ENCODE measurements around the gene PKP3. TPM values are rescaled to one million over a fixed set of nuclear protein-coding genes. Genes with fewer than 3 reads are reported as not detected.

The PKP3 gene
- polyA plus RNA-seq, 1 donor (not counting 4 experiments of a cell fraction or from before 2014, with no cell fraction given): 125 TPM

DNA sequence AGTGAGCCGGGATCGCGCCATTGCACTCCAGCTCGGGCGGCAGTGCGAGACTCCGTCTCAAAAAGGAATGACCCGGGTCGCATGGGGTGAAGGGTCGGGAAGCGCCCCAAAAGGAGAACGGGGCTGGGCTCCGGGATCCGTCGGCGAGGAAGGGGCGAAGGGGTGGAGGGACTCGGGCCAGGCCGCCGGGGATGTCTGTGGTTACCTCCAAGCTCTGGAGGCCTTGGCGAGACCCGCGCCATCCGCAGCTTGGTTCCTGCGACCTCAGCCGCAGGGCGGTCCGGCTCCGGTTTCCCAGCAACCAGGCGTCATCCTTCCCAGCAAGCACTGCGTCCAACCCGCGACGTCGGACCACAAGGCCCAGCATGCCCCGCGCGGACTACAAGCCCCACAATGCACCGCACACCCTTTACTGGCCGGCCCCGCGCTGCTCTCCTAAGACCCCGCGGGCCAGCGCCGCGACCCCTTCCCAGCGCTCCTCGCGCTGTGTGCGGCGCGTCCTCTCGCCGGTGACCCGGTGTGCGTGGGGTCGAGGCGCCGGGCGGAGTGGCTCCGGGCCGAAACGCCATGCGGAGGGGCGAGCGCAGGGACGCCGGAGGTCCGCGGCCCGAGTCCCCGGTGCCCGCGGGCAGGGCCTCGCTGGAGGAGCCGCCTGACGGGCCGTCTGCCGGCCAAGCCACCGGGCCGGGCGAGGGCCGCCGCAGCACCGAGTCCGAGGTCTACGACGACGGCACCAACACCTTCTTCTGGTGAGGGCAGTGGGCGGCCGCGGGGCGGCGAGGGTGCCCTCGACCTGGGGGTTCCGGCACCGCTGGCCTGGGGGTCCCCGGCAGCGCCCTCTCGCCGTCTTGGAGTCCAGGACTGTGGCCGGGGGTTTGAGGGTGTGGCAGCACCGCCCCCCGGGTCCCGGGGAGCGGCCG lies 56.1 kb downstream of the PKP3 start, which contains the start of gene PTDSS2:
Gene PTDSS2 (plus strand): TSS at position 391 of the 920 bp plus-strand sequence. CDS start 177 bp downstream, at position 568.
- Histone ChIP-seq H3K27me3 (ENCODE audit: control insufficient read depth, extremely low read depth, insufficient read depth, low read length) (no peaks in the 10 kb centered on the region), H3K4me1 (ENCODE audit: control insufficient read depth, extremely low read depth, insufficient read depth, low read length) (peaks cover 24% of the 10 kb centered on the region), H3K79me2 (ENCODE audit: control insufficient read depth, insufficient read depth, low read length) (peaks cover 48% of the 10 kb centered on the region), H3K9me3 (ENCODE audit: control insufficient read depth, low read depth, low read length) (no peaks in the 10 kb centered on the region), H4K20me1 (ENCODE audit: control insufficient read depth, extremely low read depth, insufficient read depth, low read length) (no peaks in the 10 kb centered on the region), H3K9me1 (ENCODE audit: control insufficient read depth, extremely low read depth, insufficient read depth, low read length) (no peaks in the 10 kb centered on the region), H3K4me3 (ENCODE audit: control insufficient read depth in 2 of 3, extremely low read depth in 1 of 3, insufficient read depth in 2 of 3, low read depth in 1 of 3, low read length in 3 of 3) (peak within 1 kb of the TSS; percentile 81 to 87 (median 84)), H3K9ac (ENCODE audit: control insufficient read depth, extremely low read depth, insufficient read depth, low read length) (peak within 1 kb of the TSS; percentile 89), H3K36me3 (ENCODE audit: control insufficient read depth in 2 of 2, extremely low read depth in 1 of 2, insufficient read depth in 2 of 2, low read length in 2 of 2) (peaks cover 11 to 16% of the 10 kb centered on the region in 2 experiments), H3K27ac (ENCODE audit: control insufficient read depth, insufficient read depth, low read length) (peak within 1 kb of the TSS; percentile 70), H2AFZ (ENCODE audit: control insufficient read depth, low read length) (peak within 1 kb of the TSS; percentile 74), H3K4me2 (ENCODE audit: control insufficient read depth, extremely low read depth, insufficient read depth, low read depth, low read length) (peak within 1 kb of the TSS; percentile 95)
- TF ChIP-seq, protein P1, sequence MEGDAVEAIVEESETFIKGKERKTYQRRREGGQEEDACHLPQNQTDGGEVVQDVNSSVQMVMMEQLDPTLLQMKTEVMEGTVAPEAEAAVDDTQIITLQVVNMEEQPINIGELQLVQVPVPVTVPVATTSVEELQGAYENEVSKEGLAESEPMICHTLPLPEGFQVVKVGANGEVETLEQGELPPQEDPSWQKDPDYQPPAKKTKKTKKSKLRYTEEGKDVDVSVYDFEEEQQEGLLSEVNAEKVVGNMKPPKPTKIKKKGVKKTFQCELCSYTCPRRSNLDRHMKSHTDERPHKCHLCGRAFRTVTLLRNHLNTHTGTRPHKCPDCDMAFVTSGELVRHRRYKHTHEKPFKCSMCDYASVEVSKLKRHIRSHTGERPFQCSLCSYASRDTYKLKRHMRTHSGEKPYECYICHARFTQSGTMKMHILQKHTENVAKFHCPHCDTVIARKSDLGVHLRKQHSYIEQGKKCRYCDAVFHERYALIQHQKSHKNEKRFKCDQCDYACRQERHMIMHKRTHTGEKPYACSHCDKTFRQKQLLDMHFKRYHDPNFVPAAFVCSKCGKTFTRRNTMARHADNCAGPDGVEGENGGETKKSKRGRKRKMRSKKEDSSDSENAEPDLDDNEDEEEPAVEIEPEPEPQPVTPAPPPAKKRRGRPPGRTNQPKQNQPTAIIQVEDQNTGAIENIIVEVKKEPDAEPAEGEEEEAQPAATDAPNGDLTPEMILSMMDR (optimal IDR thresholded peaks at IDR 0.05 in 1 of 3, IDR thresholded peaks at IDR 0.05 in 1 of 3, conservative IDR thresholded peaks at IDR 0.05 in 1 of 3; ENCODE audit: extremely low read depth in 1 of 3, insufficient read depth in 2 of 3, low read length in 3 of 3): no peak
- TF ChIP-seq EZH2 (IDR thresholded peaks at IDR 0.05; ENCODE audit: low read length): no peak
- FAIRE-seq (peak; percentile 79), DNase-seq (ENCODE audit: low read depth, low spot score) (peak; percentile 82)
- dilution Hi-C loops (cut with MboI; ENCODE audit: extremely low pct_ligation_motif_present, low sequenced_read_pairs): no loop called here

DNA sequence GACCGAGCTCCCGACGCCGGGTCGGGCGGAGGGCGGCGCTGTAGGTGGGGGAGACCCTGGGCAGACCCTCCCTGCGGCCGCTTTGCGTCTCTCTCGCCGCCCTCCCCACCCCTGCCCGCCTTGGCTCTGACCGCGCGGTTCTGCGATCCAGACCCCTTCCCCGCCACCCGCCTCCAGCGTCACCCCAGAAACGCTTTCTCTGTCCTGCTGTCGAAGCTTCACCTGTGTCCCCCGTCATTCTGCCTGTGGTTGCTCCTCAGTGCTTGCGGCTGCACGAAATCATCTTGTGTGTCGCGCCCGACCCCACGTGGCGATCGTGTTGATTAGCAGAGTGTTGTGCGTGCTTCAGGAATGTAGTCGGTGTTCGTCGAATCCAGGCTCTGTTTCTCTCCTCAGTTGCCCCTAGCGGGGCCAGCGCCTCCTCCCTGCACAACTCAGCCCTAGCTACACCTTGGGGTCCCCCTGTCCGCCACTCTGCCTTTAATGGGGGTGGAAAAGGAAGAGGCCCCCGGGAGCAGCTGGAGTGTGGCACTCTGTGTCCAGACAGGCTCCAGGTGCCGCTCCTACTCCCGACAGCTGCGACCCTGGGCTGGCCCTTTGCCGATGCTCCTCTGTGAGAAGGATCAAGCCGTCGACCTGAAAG lies 56.9 kb downstream of the PKP3 start:
- H4K20me1 ChIP-seq (ENCODE audit: control insufficient read depth, extremely low read depth, insufficient read depth, low read length): no peaks in the 10 kb centered on the region
- peaks cover 13 to 16% of the 10 kb centered on the region in 2 experiments for H3K36me3 ChIP-seq (ENCODE audit: control insufficient read depth in 2 of 2, extremely low read depth in 1 of 2, insufficient read depth in 2 of 2, low read length in 2 of 2)
- H3K9me3 ChIP-seq (ENCODE audit: control insufficient read depth, low read depth, low read length): no peaks in the 10 kb centered on the region
- FAIRE-seq: peak; percentile 84
- H3K4me2 ChIP-seq (ENCODE audit: control insufficient read depth, extremely low read depth, insufficient read depth, low read depth, low read length): peak overlapping the region; percentile 95
- peaks cover 55% of the 10 kb centered on the region for H3K79me2 ChIP-seq (ENCODE audit: control insufficient read depth, insufficient read depth, low read length)
- peak overlapping the region; percentile 70 for H3K27ac ChIP-seq (ENCODE audit: control insufficient read depth, insufficient read depth, low read length)
- no peak for DNase-seq (ENCODE audit: low read depth, low spot score)
- no peaks in the 10 kb centered on the region for H3K27me3 ChIP-seq (ENCODE audit: control insufficient read depth, extremely low read depth, insufficient read depth, low read length)
- peak overlapping the region; percentile 89 for H3K9ac ChIP-seq (ENCODE audit: control insufficient read depth, extremely low read depth, insufficient read depth, low read length)
- TF ChIP-seq, protein P1 (optimal IDR thresholded peaks at IDR 0.05 in 1 of 3, IDR thresholded peaks at IDR 0.05 in 1 of 3, conservative IDR thresholded peaks at IDR 0.05 in 1 of 3; ENCODE audit: extremely low read depth in 1 of 3, insufficient read depth in 2 of 3, low read length in 3 of 3): peak in 2 of 3 experiments; percentile 44 to 79
- no peak for TF ChIP-seq EZH2 (IDR thresholded peaks at IDR 0.05; ENCODE audit: low read length)
- no peaks in the 10 kb centered on the region for H3K9me1 ChIP-seq (ENCODE audit: control insufficient read depth, extremely low read depth, insufficient read depth, low read length)
- peaks cover 24% of the 10 kb centered on the region for H3K4me1 ChIP-seq (ENCODE audit: control insufficient read depth, extremely low read depth, insufficient read depth, low read length)
- peak overlapping the region; percentile 51 for H2AFZ ChIP-seq (ENCODE audit: control insufficient read depth, low read length)
- dilution Hi-C loops (cut with MboI; ENCODE audit: extremely low pct_ligation_motif_present, low sequenced_read_pairs): no loop called here
- H3K4me3 ChIP-seq (ENCODE audit: control insufficient read depth in 2 of 3, extremely low read depth in 1 of 3, insufficient read depth in 2 of 3, low read depth in 1 of 3, low read length in 3 of 3): peak overlapping the region; percentile 81 to 87 (median 84)
